HG03280 (cell line): Measurements from ENCODE around the gene BHLHE23.

Experiments
- ATAC-seq: cut with Tn5 transposase; IDR thresholded peaks from one replicate; pipeline ENCODE4 v1.9.1; 2021; ENCODE audit warnings: mild to moderate bottlenecking, moderate library complexity; ENCODE audit not compliant: unreplicated experiment

The BHLHE23 gene

GRCh38 chr20:62975812-62976508 lies 30.8 kb downstream of the BHLHE23 start:
- no peak for ATAC-seq

GRCh38 chr20:62975251-62975760 lies 31.5 kb downstream of the BHLHE23 start:
- no peak for ATAC-seq

GRCh38 chr20:62972845-62973745 lies 33.7 kb downstream of the BHLHE23 start:
- ATAC-seq = no peak

- ATAC-seq = peak; percentile 67
Measured at GRCh38 chr20:62971950-62972844, 34.6 kb downstream of the BHLHE23 start.

GRCh38 chr20:62971211-62971949 lies 35.4 kb downstream of the BHLHE23 start:
- ATAC-seq = no peak

- ATAC-seq = no peak
Measured at GRCh38 chr20:62970307-62971210, 36.2 kb downstream of the BHLHE23 start.

- ATAC-seq = no peak
Measured at GRCh38 chr20:62969939-62970306, 36.8 kb downstream of the BHLHE23 start.

- ATAC-seq = no peak
Measured at GRCh38 chr20:62969179-62969760, 37.5 kb downstream of the BHLHE23 start.

- ATAC-seq = no peak
Measured at GRCh38 chr20:62968378-62969178, 38.2 kb downstream of the BHLHE23 start.

- ATAC-seq = no peak
Measured at GRCh38 chr20:62967628-62968351, 39.0 kb downstream of the BHLHE23 start.

GRCh38 chr20:62967149-62967501 lies 39.6 kb downstream of the BHLHE23 start:
- no peak for ATAC-seq

- ATAC-seq = no peak
Measured at GRCh38 chr20:62966212-62967148, 40.3 kb downstream of the BHLHE23 start.

- no peak for ATAC-seq
Measured at GRCh38 chr20:62965363-62965771, 41.4 kb downstream of the BHLHE23 start.

GRCh38 chr20:62964700-62965099 lies 42.1 kb downstream of the BHLHE23 start:
- no peak for ATAC-seq

- ATAC-seq = no peak
Measured at GRCh38 chr20:62963614-62964397, 43.0 kb downstream of the BHLHE23 start.
